NCI-H748 (cell line): ENCODE measurements around the gene PET100.
"Not testable (repeated sequence)": the region's sequence is repeated elsewhere in the genome, so short reads cannot be mapped to it uniquely, and the experiment has no call there.

Experiments used
- DNase-seq: peaks from one replicate; lab custom pipeline; 2025; ENCODE audit not compliant: unreplicated experiment; lab: John Stamatoyannopoulos, UW

The PET100 gene

DNA sequence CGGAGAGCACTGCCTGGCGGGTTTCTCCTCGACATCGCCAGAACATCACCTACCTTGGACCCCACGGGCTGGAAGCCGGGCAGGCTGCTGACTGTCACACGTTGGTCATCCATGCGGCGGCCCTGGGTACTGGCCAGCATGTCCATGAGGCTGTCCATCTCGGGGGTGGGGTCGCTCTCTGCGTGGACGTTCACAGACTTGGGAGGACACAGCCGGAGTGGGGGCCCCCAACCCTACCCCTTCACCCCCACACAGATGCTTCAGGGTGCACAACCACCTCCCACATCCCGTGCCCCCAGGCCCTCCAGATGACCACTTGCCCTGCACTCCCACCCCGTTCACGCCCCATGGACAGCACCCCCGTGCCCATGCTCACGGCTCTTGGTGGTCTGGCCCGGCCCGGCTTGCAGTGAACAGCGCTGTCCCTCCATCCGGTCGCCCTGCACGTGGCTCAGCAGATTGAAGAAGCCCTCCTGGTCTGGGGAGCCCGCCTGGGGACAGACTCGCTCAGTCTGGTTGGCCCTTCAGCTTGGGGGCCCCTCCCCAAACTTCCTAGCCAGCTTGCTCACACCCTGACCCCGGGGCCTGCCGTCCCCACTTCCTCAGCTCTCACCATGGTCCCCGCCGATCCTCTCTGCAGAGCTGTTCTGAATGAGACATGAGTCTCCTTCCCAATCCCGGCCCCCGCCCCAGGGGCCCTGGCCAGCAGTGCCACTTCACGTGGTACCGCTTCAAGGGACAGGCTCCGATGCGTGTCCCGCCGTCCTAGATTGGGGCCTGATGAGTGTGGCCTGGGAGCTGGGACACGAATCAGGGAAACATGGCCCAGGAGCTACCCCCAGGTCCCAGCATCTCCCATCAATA, 3.0 kb downstream of the PET100 start:
- no peak for DNase-seq

- DNase-seq: no peak
Observed at GRCh38 chr19:7633698-7634097, 4.1 kb downstream of the PET100 start, which contains the start of gene PCP2. PCP2 (minus strand) TSS chr19:7633719; CDS start chr19:7633457, 262 bp downstream.

- no peak for DNase-seq
Observed at GRCh38 chr19:7635670-7636069, 6.1 kb downstream of the PET100 start.

DNA sequence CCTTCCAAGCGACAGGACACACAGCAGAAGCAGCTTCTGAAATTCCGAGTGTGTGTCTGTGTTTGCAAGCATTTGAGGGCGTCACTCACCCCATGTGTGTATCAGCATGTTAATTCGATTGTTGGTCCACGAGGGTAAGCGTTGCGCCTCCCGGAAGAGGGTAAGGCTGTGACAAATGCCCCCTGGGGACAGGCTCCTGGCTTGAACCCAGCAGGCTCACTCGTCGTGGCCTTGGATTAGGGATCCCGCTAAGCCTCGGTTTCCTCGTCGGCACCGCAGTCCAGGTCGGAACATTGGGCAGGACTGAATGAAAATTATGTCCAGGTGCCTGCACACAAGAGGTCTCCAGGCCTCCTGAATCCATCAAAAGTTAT, 6.7 kb downstream of the PET100 start:
- no peak for DNase-seq

DNA sequence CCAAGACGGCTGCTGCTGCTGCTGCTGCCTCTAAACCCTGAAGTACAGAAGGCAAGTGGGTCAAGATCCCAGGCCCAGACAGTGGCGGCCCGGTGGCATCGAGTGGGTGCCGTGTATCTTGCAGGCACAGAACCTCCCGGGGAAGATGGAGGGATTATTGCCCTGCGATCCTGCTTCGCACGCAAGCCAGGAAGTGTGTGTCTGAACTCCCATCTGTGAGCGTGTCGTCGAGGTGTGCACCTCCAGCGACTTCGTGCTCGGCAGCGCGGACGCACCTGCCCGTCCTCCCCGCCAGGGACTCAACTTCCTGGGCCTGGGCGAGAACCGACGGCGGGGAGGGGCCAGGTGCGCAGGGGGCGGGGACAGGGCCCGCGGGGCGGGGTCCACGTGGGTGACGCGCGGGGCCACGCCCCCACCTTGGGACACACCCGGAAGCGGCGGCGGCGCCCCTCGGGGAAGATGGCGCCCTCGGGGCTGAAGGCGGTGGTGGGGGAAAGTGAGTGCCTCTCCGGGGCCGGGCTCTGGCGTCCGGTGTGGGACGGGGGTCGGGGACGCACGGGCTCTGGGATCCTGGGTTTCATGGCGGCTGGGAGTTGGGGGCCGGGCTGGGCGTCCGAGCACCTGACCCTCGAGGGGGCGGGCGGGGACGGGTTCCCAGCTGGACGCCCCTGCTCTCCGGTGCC, 7.2 kb downstream of the PET100 start, which contains the start of gene STXBP2:
TSS of gene STXBP2 (plus strand) at position 420 of the 683 bp plus-strand sequence. CDS start at position 460, 40 bp downstream.
- DNase-seq: peak; percentile 79

- peak; percentile 9 for DNase-seq
Observed at GRCh38 chr19:7637374-7638256, 8.0 kb downstream of the PET100 start.

DNA sequence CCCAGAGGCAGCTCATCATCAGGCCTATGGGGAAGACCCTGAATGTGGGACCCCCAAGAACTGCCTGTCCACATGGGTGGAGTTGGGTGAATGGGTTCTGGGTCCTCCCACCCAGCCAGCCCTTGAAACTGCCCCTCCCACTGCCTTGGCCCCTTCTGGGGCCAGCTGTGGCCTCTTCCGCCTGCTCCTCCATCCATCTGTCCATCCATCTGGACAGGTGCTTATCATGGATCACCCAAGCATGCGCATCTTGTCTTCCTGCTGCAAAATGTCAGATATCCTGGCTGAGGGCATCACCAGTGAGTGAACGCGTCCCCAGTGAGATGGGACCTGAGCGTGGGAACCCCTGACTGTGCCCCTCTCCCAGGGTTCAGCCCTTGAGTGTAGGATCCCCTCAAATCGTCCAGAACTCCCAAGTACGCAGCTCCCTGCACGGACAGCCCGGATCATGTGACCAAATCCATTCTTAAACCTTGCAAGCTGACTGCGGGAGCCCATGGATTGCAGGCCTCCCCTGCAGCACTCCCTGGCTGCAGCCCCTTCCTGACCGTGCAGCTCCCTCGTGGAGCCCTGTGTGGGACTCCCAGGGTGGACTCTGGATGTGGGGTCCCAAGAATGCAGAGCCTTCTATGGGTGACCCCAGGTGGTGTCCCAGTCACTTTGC, 9.3 kb downstream of the PET100 start:
- no peak for DNase-seq

DNA sequence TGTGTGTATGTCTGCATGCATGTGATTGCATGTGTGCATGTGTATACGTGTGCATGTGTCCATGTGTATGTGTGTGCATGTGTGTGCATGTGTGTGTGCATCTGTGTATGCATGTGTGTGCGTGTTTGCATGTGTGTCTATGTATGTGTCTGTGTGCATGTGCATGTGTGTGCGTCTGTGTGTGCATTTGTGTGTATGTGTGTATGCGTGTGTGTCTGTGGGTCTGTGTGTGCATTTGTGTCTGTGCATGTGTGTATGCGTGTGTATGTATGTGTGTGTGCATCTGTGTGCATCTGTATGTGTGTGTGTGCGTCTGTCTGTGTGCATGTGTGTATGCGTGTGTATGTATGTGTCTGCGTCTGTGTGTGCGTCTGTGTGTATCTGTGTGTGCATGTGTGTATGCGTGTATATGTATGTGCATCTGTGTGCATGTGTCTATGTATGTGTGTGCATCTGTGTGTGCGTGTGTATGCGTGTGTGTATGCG, 10.3 kb downstream of the PET100 start:
- DNase-seq: no peak

GRCh38 chr19:7640803-7641202, 11.2 kb downstream of the PET100 start:
- DNase-seq: no peak

DNA sequence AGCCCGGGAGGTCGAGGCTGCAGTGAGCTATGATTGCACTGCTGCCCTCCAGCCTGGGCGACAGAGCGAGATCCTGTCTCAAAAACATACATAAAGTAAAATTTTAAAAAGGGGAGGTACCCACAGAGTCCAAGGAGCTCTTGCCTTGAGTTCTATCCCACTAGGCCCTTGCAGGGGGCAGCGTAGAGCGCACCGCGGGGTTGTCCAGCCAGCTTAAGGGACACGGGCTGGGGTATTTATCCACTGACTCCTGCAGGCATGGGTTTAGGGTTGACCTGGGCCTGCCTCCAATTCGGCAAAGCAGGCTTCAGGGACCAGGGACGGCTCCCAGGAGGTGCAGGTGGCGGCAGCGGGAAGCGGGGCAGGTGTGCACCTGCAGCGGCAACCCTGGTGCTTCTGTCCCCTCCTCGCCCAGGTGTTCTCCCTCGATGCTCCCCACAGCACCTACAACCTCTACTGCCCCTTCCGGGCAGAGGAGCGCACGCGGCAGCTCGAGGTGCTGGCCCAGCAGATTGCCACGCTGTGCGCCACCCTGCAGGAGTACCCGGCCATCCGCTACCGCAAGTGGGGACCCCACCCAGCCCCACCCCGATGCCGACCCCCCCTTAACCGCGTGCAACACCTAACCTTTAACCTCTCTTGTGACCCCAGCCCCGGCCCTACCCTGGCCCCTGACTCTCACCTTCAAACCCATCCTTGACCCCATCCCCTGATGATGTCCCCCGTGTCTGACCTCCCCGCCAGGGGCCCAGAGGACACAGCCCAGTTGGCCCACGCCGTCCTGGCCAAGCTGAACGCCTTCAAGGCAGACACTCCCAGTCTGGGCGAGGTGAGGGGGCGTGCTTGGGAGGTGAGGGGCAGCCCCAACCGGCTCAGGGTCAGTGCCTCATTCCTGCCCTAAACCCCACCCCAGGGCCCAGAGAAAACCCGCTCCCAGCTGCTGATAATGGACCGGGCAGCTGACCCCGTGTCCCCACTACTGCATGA, 12.0 kb downstream of the PET100 start:
- DNase-seq: no peak

DNA sequence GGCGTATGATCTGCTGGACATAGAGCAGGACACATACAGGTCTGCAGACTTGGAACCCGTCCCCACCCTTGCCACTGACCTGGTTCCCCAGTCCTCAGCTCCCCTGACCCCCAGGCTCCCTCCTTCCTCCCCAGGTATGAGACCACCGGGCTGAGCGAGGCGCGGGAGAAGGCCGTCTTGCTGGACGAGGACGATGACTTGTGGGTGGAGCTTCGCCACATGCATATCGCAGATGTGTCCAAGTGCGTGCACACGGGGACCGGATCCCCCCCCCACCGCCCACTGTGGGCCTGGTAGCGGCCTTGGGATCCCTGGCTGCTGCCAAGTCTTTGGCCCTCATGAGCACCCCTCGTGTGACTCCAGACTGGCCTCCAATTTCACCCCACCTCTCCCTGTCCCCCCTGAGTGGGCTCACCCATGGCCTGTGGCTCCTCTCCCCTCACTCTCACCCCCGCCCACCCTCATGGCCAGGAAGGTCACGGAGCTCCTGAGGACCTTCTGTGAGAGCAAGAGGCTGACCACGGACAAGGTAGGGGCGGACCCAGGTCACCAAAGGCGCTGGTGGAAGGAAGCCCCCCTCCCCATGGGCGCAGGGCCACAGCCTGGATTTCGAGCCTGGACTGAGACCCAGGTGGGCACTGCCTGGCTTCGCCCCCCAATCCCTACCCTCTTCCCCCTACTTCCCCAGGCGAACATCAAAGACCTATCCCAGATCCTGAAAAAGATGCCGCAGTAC, 12.9 kb downstream of the PET100 start:
- no peak for DNase-seq

DNA sequence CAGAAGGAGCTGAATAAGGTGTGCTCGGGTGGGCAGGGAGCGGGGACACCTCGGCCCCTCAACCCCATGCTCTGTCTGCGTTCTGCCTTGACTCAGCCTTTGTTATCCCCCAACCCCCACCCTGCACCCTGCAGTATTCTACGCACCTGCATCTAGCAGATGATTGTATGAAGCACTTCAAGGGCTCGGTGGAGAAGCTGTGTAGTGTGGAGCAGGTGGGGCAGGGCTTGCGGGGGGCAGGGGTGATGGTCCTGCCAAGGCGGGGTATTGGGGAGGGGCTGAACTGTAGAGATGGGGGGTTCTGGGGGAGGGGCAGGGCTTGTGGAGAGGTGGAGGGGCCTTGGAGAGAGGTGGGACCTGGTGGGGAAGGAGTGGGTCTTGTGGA, 13.4 kb downstream of the PET100 start:
- no peak for DNase-seq

DNA sequence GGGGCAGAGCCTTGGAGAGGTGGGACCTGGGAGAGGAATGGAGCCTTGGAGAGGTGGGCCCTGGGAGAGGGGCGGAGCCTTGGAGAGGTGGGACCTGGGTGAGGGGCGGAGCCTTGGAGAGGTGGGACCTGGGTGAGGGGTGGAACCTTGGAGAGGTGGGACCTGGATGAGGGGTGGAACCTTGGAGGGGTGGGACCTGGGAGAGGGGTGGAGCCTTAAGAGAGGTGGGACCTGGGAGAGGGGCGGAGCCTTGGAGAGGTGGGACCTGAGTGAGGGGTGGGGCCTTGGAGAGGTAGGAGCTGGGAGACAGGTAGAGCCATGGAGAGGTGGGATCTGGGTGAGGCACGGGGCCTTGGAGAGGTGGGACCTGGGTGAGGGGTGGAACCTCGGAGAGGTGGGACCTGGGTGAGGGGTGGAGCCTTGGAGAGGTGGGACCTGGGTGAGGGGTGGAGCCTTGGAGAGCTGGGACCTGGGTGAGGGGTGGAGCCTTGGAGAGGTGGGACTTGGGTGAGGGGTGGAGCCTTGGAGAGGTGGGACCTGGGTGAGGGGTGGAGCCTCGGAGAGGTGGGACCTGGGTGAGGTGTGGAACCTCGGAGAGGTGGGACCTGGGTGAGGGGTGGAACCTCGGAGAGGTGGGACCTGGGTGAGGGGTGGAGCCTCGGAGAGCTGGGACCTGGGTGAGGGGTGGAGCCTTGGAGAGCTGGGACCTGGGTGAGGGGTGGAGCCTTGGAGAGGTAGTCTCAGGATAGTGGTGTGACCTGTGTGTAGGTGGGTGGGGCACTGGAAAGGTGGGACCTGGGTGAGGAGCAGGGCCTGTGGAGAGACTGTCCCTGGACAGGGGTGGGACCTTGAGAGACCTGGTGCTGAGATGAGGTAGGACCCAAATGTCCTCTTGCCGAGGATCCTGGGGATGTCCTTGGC, 14.3 kb downstream of the PET100 start:
- DNase-seq: not testable (repeated sequence)

GRCh38 chr19:7644550-7644877, 14.9 kb downstream of the PET100 start:
- DNase-seq: no peak

- DNase-seq: no peak
Observed at GRCh38 chr19:7645163-7645562, 15.6 kb downstream of the PET100 start.

DNA sequence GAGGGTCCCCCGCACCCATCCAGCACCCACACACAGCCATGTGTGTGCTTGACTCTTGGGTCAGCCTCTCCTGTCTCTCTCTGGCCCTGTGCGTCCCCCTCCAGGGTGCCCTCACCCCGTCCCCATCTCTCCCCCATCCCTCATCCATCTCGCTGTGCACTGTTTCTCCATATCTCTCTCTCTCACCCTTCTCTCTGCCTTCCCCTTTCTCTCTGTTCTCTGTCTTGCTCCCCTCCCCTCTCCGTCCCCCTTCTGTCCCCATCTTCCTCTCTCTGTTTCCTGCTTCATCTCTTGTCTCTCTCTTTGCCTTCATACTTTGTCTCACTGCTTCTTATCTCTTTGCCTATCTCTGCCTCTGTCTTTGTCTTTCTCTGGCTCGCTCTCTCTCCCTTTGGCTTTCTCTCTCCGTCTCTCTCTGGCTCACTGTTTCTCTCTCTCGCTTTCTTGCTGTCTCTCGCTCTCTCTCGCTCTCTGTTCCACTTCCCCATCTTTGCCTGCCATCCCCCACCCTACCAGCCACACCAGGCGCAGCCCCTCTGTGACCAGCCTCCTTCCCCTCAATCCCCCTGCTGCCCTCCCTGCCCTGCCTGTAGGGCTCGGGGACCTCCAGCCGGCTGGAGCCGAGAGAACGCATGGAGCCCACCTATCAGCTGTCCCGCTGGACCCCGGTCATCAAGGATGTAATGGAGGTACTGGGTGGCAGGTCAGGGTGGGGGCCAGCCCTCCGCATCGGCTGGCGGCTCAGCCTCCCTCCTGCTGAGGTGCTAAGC, 16.2 kb downstream of the PET100 start:
- DNase-seq: no peak

- no peak for DNase-seq
Observed at GRCh38 chr19:7646426-7646700, 16.8 kb downstream of the PET100 start.
